ENCODE measurements around the gene RGL2.

DNA sequence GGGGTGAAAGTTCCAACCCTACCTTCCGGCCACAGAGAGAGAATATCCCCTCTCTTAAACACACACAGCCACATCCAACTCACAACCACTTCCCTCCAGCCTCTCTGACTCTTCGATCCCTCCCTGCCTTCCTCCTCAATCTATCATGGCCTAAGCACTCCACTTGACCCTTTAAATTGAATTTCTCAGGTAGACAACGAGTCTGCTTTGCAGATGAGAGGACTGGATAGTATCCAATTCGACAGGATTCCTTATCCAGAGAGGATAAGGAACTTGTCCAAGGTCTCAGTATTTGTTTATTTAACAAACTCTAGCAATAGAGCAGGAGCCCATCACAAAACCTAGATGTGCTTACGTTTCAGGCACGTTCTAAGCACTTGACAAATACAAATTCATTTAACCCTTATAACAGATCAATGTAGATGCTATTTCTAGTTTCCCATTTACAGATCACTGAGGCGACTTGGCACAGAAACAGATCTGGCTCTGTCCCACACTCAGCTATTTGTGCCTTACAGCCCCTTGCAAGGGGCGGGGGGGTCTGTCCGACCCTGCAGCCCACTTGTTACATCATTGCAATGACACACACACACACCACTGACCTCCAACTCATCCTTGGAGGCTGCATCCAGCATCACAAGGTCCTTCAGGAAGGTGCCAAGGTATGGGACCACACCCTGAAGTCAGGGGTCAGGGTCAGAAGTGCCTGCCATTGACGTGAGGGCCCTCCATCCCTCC is 4.5 kb downstream of the RGL2 start:
- TF ChIP-seq, protein P1, sequence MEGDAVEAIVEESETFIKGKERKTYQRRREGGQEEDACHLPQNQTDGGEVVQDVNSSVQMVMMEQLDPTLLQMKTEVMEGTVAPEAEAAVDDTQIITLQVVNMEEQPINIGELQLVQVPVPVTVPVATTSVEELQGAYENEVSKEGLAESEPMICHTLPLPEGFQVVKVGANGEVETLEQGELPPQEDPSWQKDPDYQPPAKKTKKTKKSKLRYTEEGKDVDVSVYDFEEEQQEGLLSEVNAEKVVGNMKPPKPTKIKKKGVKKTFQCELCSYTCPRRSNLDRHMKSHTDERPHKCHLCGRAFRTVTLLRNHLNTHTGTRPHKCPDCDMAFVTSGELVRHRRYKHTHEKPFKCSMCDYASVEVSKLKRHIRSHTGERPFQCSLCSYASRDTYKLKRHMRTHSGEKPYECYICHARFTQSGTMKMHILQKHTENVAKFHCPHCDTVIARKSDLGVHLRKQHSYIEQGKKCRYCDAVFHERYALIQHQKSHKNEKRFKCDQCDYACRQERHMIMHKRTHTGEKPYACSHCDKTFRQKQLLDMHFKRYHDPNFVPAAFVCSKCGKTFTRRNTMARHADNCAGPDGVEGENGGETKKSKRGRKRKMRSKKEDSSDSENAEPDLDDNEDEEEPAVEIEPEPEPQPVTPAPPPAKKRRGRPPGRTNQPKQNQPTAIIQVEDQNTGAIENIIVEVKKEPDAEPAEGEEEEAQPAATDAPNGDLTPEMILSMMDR (IDR thresholded peaks at IDR 0.05; ENCODE audit: low read depth, low read length) = no peak
- no peak for TF ChIP-seq EZH2phosphoT487 (IDR thresholded peaks at IDR 0.05; ENCODE audit: low read depth)
